ENCODE data around the gene DDX27. TPM values are rescaled to one million over a fixed set of nuclear protein-coding genes. Genes with fewer than 3 reads are reported as not detected.
"Not testable (repeated sequence)": the region's sequence is repeated elsewhere in the genome, so short reads cannot be mapped to it uniquely, and the experiment has no call there.

Gene DDX27
- total RNA-seq (2014; rRNA removed; shearing (Covaris generic)), result 50.7 and 66.2 TPM in 2 replicates

- DNase-seq (ENCODE audit: low spot score), result peak; percentile 97
Observed at GRCh38 chr20:49219091-49219923, at the start of gene DDX27. DDX27 (plus strand) TSS chr20:49219416; CDS start chr20:49219449, 33 bp downstream.

GRCh38 chr20:49169547-49169946 is 49.7 kb upstream of the DDX27 start:
- DNase-seq (ENCODE audit: low spot score), result no peak

GRCh38 chr20:49170714-49171113 is 48.5 kb upstream of the DDX27 start:
- DNase-seq (ENCODE audit: low spot score), result no peak

GRCh38 chr20:49171909-49172308 is 47.3 kb upstream of the DDX27 start:
- no peak for DNase-seq (ENCODE audit: low spot score)

- no peak for DNase-seq (ENCODE audit: low spot score)
Observed at GRCh38 chr20:49172413-49172812, 46.8 kb upstream of the DDX27 start.

GRCh38 chr20:49174183-49174582 is 45.0 kb upstream of the DDX27 start:
- DNase-seq (ENCODE audit: low spot score), result no peak

- DNase-seq (ENCODE audit: low spot score), result no peak
Observed at GRCh38 chr20:49179368-49180277, 39.6 kb upstream of the DDX27 start.

GRCh38 chr20:49181265-49181877 is 37.8 kb upstream of the DDX27 start:
- no peak for DNase-seq (ENCODE audit: low spot score)

GRCh38 chr20:49183444-49183843 is 35.8 kb upstream of the DDX27 start:
- DNase-seq (ENCODE audit: low spot score), result no peak

- not testable (repeated sequence) for DNase-seq (ENCODE audit: low spot score)
Observed at GRCh38 chr20:49184084-49184501, 35.1 kb upstream of the DDX27 start.

GRCh38 chr20:49184691-49185070 is 34.5 kb upstream of the DDX27 start:
- DNase-seq (ENCODE audit: low spot score), result no peak

- DNase-seq (ENCODE audit: low spot score), result no peak
Observed at GRCh38 chr20:49185071-49185761, 34.0 kb upstream of the DDX27 start.

GRCh38 chr20:49186535-49187329 is 32.5 kb upstream of the DDX27 start:
- DNase-seq (ENCODE audit: low spot score), result peak; percentile 23

GRCh38 chr20:49187330-49187850 is 31.8 kb upstream of the DDX27 start:
- no peak for DNase-seq (ENCODE audit: low spot score)

- peak; percentile 90 for DNase-seq (ENCODE audit: low spot score)
Observed at GRCh38 chr20:49187851-49188641, 31.2 kb upstream of the DDX27 start, which contains the start of gene STAU1. STAU1 (minus strand) TSS chr20:49188334; CDS start chr20:49166201, 22,133 bp downstream.

- not testable (repeated sequence) for DNase-seq (ENCODE audit: low spot score)
Observed at GRCh38 chr20:49192944-49193518, 26.2 kb upstream of the DDX27 start.

GRCh38 chr20:49199729-49200293 is 19.4 kb upstream of the DDX27 start:
- no peak for DNase-seq (ENCODE audit: low spot score)

GRCh38 chr20:49203011-49203410 is 16.2 kb upstream of the DDX27 start:
- DNase-seq (ENCODE audit: low spot score), result no peak

- DNase-seq (ENCODE audit: low spot score), result no peak
Observed at GRCh38 chr20:49203746-49204145, 15.5 kb upstream of the DDX27 start.

Measured in A172 (cell line).